Measurements from ENCODE around the gene GVQW3. TPM values are rescaled to one million over a fixed set of nuclear protein-coding genes. Genes with fewer than 3 reads are reported as not detected.

The GVQW3 gene
- polyA plus RNA-seq, 3 donors = 0.15 to 1.1 TPM; not detected in 1

DNA sequence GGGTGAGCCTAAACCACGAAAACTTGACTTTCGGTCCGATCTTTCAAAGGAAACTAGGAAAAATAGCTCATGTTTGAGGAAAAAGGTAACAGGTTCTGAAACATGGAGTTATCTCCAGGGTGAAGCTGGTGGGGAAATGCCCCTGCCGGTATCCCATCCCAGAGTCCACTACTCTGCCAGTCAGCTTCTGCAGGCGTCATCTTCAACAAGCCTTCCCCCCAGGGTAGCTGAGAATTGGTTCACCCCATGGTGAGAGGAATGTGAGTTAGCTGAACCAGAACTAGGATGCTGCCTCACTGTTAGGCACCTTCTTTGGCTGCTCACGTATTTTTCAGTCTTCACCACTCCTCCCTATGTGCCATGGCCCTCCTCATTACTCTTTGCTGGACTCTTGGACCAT is 1.1 kb downstream of the GVQW3 start:
- no peak for DNase-seq
- no peak for TF ChIP-seq CTCF (IDR thresholded peaks at IDR 0.05)
- Histone ChIP-seq H3K4me1 (ENCODE audit: control insufficient read depth in 1 of 2, insufficient read depth in 2 of 2, low read length in 2 of 2) (peaks cover 26 to 37% of the 10 kb centered on the region in 2 donors), H2AFZ (ENCODE audit: insufficient read depth, low read depth, low read length, poor library complexity, severe bottlenecking) (peak overlapping the region; percentile 91), H3K79me2 (ENCODE audit: insufficient read depth, low read length) (peaks cover 34% of the 10 kb centered on the region), H3K36me3 (replicated peaks in 1 of 2; ENCODE audit: control insufficient read depth in 1 of 2, insufficient read depth in 2 of 2, low read length in 2 of 2) (no peaks in the 10 kb centered on the region), H3K27ac (ENCODE audit: low read depth in 1 of 2, low read length in 2 of 2) (no peak overlapping the region), H3K27me3 (ENCODE audit: control insufficient read depth in 2 of 2, insufficient read depth in 2 of 2, low read length in 2 of 2) (no peaks in the 10 kb centered on the region), H4K20me1 (ENCODE audit: insufficient read depth, low read length) (peaks cover 32% of the 10 kb centered on the region), H3K4me2 (replicated peaks; ENCODE audit: extremely low read depth, low read length, poor library complexity, severe bottlenecking) (peak overlapping the region; percentile 90), H3K4me3 (replicated peaks in 1 of 3; ENCODE audit: low read depth in 2 of 3, low read length in 3 of 3) (peak overlapping the region in 1 of 3 experiments; percentile 93), H3K9me3 (replicated peaks in 1 of 2; ENCODE audit: control insufficient read depth in 1 of 2, insufficient read depth in 1 of 2, low read length in 2 of 2) (no peaks in the 10 kb centered on the region), H3K9ac (ENCODE audit: insufficient read depth, low read length, poor library complexity, severe bottlenecking) (no peak overlapping the region)
- Mint-ChIP-seq H3K27me3 (ENCODE audit: low read depth in 3 of 3) (peaks cover 0 to 4% (median 0%) of the 10 kb centered on the region in 3 donors), H3K27ac (no peak overlapping the region), H3K36me3 (no peaks in the 10 kb centered on the region), H3K9me3 (no peaks in the 10 kb centered on the region), H3K4me3 (peak overlapping the region in 1 of 2 donors; percentile 21), H3K4me1 (peaks cover 49% of the 10 kb centered on the region)
- intact Hi-C loops (cut with micrococcal nuclease) = loop anchor here (5.0 to 10.0 kb wide), 4 partner anchors 45 to 175 kb away; partner anchors contain the start of gene WNT11 (in 1 of the 2)
- WGBS (ENCODE audit: insufficient coverage) = 70% methylated on average over 4 of the region's 6 CpGs

DNA sequence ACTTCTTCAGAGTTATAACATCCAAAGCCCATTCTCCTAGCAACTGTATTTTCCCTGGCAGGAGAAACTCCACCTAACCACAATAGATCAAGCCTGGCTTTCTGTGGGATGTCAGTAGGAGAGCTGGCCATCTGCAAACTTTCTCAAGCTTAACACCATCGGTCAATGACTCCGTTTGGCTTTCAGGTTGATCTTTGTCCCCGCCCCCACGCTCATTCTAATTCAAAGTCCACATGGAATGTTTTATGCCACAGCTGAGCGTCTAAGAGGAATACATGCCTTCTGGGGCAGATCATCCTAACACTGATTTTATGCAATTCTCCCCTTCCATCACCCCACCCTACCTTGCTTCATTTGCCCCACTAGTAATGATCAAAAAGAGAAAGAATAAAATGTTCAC is 4.8 kb downstream of the GVQW3 start:
- Histone ChIP-seq H2AFZ (ENCODE audit: insufficient read depth, low read depth, low read length, poor library complexity, severe bottlenecking) (no peak overlapping the region), H3K4me2 (replicated peaks; ENCODE audit: extremely low read depth, low read length, poor library complexity, severe bottlenecking) (no peak overlapping the region), H3K4me1 (ENCODE audit: control insufficient read depth in 1 of 2, insufficient read depth in 2 of 2, low read length in 2 of 2) (peaks cover 13 to 19% of the 10 kb centered on the region in 2 donors), H3K36me3 (replicated peaks in 1 of 2; ENCODE audit: control insufficient read depth in 1 of 2, insufficient read depth in 2 of 2, low read length in 2 of 2) (no peaks in the 10 kb centered on the region), H3K27ac (ENCODE audit: low read depth in 1 of 2, low read length in 2 of 2) (no peak overlapping the region), H3K9me3 (replicated peaks in 1 of 2; ENCODE audit: control insufficient read depth in 1 of 2, insufficient read depth in 1 of 2, low read length in 2 of 2) (no peaks in the 10 kb centered on the region), H3K27me3 (ENCODE audit: control insufficient read depth in 2 of 2, insufficient read depth in 2 of 2, low read length in 2 of 2) (no peaks in the 10 kb centered on the region), H4K20me1 (ENCODE audit: insufficient read depth, low read length) (no peaks in the 10 kb centered on the region), H3K79me2 (ENCODE audit: insufficient read depth, low read length) (no peaks in the 10 kb centered on the region), H3K4me3 (replicated peaks in 1 of 3; ENCODE audit: low read depth in 2 of 3, low read length in 3 of 3) (no peak overlapping the region), H3K9ac (ENCODE audit: insufficient read depth, low read length, poor library complexity, severe bottlenecking) (no peak overlapping the region)
- Mint-ChIP-seq H3K27ac (no peak overlapping the region), H3K9me3 (peaks cover 0 to 5% (median 0%) of the 10 kb centered on the region in 7 donors), H3K27me3 (ENCODE audit: low read depth in 3 of 3) (peaks cover 0 to 4% (median 0%) of the 10 kb centered on the region in 3 donors), H3K4me3 (no peak overlapping the region), H3K36me3 (no peaks in the 10 kb centered on the region), H3K4me1 (peaks cover 25% of the 10 kb centered on the region)
- DNase-seq = no peak
- WGBS (ENCODE audit: insufficient coverage) = 100% methylated on average over 5 of the region's 5 CpGs
- TF ChIP-seq CTCF (IDR thresholded peaks at IDR 0.05) = no peak
- intact Hi-C loops (cut with micrococcal nuclease) = loop anchor here in 1 of 2 donors (10.0 kb wide), 1 partner anchor 151 kb away; no protein-coding TSS in a partner anchor
